ENCODE results near the gene PKDCC. TPM values are rescaled to one million over a fixed set of nuclear protein-coding genes. Genes with fewer than 3 reads are reported as not detected.

The PKDCC gene
- total and polyA plus RNA-seq, 10 of the 15 experiments (the other 5 are each of a cell fraction or from before 2014, with no cell fraction given), result 0.13 to 10.2 (median 2.3) TPM

DNA sequence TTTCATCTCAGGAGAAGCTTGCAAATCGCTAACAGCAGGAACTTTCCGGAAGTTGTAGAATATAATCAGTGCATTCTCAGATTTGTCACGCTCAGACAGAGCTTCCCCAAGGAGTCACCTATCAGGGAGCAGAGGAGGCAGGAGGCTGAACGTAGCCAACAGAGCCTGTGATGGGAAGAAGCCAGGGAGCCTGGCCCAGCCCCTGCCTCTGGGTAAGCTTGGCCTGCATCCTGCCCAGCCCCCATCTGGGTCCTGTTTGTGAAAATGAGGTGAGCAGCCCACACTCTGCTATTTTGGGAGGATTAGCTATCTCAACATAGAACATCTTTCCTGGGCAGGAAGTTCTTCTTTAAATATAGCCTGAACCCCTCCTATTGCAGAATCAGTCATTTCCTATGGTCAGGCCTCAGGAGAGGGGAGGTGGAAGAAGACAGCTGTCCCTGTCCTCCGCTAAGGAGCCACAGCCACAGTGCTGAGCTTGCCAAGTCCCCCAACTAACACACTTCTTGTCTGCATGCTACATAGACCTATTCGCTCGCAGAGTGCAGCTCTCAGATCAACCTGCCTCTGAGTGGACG lies 19.2 kb upstream of the PKDCC start (continued):
- no peak for TF ChIP-seq POLR2AphosphoS5 (IDR thresholded peaks at IDR 0.05; ENCODE audit: low read length)
- TF ChIP-seq BCL11A (IDR thresholded peaks at IDR 0.05; ENCODE audit: low read depth, low read length), result 0 out of 2 replicates have a peak, but pooled peaks have one; percentile 4
- no peak for TF ChIP-seq POLR2A (IDR thresholded peaks at IDR 0.05; ENCODE audit: low read depth, low read length)
- TF ChIP-seq, protein P1, sequence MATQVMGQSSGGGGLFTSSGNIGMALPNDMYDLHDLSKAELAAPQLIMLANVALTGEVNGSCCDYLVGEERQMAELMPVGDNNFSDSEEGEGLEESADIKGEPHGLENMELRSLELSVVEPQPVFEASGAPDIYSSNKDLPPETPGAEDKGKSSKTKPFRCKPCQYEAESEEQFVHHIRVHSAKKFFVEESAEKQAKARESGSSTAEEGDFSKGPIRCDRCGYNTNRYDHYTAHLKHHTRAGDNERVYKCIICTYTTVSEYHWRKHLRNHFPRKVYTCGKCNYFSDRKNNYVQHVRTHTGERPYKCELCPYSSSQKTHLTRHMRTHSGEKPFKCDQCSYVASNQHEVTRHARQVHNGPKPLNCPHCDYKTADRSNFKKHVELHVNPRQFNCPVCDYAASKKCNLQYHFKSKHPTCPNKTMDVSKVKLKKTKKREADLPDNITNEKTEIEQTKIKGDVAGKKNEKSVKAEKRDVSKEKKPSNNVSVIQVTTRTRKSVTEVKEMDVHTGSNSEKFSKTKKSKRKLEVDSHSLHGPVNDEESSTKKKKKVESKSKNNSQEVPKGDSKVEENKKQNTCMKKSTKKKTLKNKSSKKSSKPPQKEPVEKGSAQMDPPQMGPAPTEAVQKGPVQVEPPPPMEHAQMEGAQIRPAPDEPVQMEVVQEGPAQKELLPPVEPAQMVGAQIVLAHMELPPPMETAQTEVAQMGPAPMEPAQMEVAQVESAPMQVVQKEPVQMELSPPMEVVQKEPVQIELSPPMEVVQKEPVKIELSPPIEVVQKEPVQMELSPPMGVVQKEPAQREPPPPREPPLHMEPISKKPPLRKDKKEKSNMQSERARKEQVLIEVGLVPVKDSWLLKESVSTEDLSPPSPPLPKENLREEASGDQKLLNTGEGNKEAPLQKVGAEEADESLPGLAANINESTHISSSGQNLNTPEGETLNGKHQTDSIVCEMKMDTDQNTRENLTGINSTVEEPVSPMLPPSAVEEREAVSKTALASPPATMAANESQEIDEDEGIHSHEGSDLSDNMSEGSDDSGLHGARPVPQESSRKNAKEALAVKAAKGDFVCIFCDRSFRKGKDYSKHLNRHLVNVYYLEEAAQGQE (IDR thresholded peaks at IDR 0.05; ENCODE audit: low read depth, low read length), result no peak
- TF ChIP-seq IKZF1 (conservative IDR thresholded peaks at IDR 0.05), result no peak
- peak; percentile 50; the same call in 1 of the 2 replicates for TF ChIP-seq CREB1 (IDR thresholded peaks at IDR 0.05; ENCODE audit: low read depth)
- 0 out of 2 replicates have a peak, but pooled peaks have one; percentile 6 for TF ChIP-seq TAF1 (IDR thresholded peaks at IDR 0.05; ENCODE audit: borderline replicate concordance, low read depth, low read length)
- peak; percentile 65; the same call in 1 of the 2 replicates for TF ChIP-seq CREM (IDR thresholded peaks at IDR 0.05; ENCODE audit: low read depth)
- no peak for TF ChIP-seq RFX5 (IDR thresholded peaks at IDR 0.05; ENCODE audit: low read depth, low read length)
- TF ChIP-seq SUPT20H (IDR thresholded peaks at IDR 0.05; ENCODE audit: borderline replicate concordance, control insufficient read depth, low read depth, low read length), result no peak
- peak; percentile 95 for TF ChIP-seq EED (IDR thresholded peaks at IDR 0.05; ENCODE audit: low read depth)
- TF ChIP-seq TCF7 (IDR thresholded peaks at IDR 0.05; ENCODE audit: borderline replicate concordance), result no peak
- peak; percentile 96 for TF ChIP-seq NFIC (IDR thresholded peaks at IDR 0.05; ENCODE audit: low read depth, low read length)
- peak; percentile 89 for TF ChIP-seq RUNX3 (IDR thresholded peaks at IDR 0.05; ENCODE audit: low read length)
- 0 out of 2 replicates have a peak, but pooled peaks have one; percentile 4 for TF ChIP-seq TCF3 (IDR thresholded peaks at IDR 0.05; ENCODE audit: borderline replicate concordance, insufficient read depth, low read depth, low read length)
- no peak for TF ChIP-seq JUND (IDR thresholded peaks at IDR 0.05; ENCODE audit: low read depth, low read length)
- TF ChIP-seq RBBP5 (conservative IDR thresholded peaks at IDR 0.05), result no peak
- no peak for TF ChIP-seq ZNF274 (IDR thresholded peaks at IDR 0.05; ENCODE audit: insufficient read depth, insufficient read length)
- TF ChIP-seq YBX1 (IDR thresholded peaks at IDR 0.05), result no peak
- no peak for TF ChIP-seq HDAC6 (IDR thresholded peaks at IDR 0.05; ENCODE audit: unreplicated experiment)
- no peak for TF ChIP-seq NFYA (IDR thresholded peaks at IDR 0.05; ENCODE audit: borderline replicate concordance, low read depth, low read length)
- no peak for TF ChIP-seq STAT3 (IDR thresholded peaks at IDR 0.05; ENCODE audit: low read depth, low read length)
- TF ChIP-seq MYC (IDR thresholded peaks at IDR 0.05; ENCODE audit: insufficient read depth, insufficient read length, insufficient replicate concordance, low read length, severe bottlenecking), result no peak
- TF ChIP-seq RAD21 (IDR thresholded peaks at IDR 0.05; ENCODE audit: insufficient read depth, low read depth, low read length), result no peak
- no peak for TF ChIP-seq SMARCA5 (IDR thresholded peaks at IDR 0.05)
- TF ChIP-seq, protein P2, sequence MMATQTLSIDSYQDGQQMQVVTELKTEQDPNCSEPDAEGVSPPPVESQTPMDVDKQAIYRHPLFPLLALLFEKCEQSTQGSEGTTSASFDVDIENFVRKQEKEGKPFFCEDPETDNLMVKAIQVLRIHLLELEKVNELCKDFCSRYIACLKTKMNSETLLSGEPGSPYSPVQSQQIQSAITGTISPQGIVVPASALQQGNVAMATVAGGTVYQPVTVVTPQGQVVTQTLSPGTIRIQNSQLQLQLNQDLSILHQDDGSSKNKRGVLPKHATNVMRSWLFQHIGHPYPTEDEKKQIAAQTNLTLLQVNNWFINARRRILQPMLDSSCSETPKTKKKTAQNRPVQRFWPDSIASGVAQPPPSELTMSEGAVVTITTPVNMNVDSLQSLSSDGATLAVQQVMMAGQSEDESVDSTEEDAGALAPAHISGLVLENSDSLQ (IDR thresholded peaks at IDR 0.05), result no peak
- no peak for TF ChIP-seq MTA2 (IDR thresholded peaks at IDR 0.05; ENCODE audit: low read depth)
- no peak for TF ChIP-seq KAT2A (conservative IDR thresholded peaks at IDR 0.05; ENCODE audit: control insufficient read depth, low read depth, low read length)
